Astrocyte of the spinal cord (primary cell): Measurements from ENCODE around the gene SF3A1.
A peak's percentile ranks its signal among the peaks of the same experiment; 100 is the strongest.

Source experiments
- DNase-seq: peaks from one replicate; pipeline ENCODE4 v3.0.0; 2011; ENCODE audit warnings: low read depth, low spot score
- H3K4me3 ChIP-seq: 2 replicates; pipeline ENCODE4 v1.5.1; 2011; ENCODE audit warnings: low read depth, mild to moderate bottlenecking, low read length, moderate library complexity
- CTCF ChIP-seq: IDR thresholded peaks from 2 replicates; pipeline ENCODE4 v1.5.1; 2012; ENCODE audit warnings: low read depth, mild to moderate bottlenecking, low read length, inconsistent platforms
- in situ Hi-C: cut with HindIII; loops from 2 replicates; pipeline ENCODE4 v1.10.0; 2017; ENCODE audit warnings: low sequenced_read_pairs

Gene SF3A1

GRCh38 chr22:30332994-30333706, 23.5 kb downstream of the SF3A1 start:
- in situ Hi-C loops, result no loop called here

DNA sequence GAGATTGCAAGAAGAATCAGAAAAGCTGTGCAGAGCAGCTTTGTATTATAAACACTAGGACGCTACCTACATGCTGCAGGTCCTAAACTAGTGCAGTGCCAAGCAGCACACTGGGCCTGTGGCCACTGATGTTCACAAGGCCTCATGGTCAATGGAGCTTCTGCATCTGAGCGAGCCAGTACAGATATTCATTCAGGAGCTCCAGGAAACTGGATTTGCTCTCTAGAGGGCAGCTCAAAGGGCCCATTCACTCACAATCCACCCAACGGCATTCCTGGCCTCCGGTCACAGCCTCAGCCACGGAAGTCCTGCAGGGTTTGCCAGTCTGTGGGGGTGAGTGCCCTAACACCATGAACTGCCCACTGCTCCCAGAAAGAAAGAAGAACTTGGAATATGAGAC, 24.1 kb downstream of the SF3A1 start:
- H3K4me3 ChIP-seq, result no peak overlapping the region
- DNase-seq, result no peak
- TF ChIP-seq CTCF, result no peak
- in situ Hi-C loops, result no loop called here

More at GRCh38 chr22:30332994-30333706, 23.5 kb downstream of the SF3A1 start:
- no peak for DNase-seq
- TF ChIP-seq CTCF, result no peak
- no peak overlapping the region for H3K4me3 ChIP-seq

DNA sequence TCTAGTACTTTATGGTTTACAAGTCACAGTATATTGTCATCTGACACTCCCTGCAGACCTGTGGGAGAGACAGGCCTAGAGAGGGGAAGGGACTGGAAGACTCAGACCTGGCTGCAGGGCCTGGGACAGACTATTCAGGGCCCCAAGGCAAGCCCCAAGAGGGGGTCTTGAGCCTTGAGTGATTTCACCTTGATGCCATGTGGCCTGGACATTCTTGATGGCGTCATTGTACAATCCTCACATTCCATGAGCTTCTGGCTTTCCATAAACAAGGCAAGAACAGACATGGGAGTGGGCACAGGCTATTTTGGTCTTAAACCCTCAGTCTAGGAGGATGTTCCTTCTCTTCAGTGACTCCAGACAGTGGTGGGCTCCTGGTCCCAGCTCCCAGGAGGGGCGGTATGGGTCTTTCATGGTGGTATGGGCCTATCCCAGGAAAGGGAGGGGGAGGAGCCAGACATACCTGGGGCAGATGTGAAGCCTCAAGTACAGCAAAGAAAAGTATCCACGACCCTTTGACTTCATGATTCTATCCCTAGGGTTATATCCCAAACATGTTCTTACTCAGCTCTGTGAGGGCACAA, 28.1 kb downstream of the SF3A1 start:
- TF ChIP-seq CTCF, result no peak
- no peak for DNase-seq
- in situ Hi-C loops, result no loop called here
- no peak overlapping the region for H3K4me3 ChIP-seq

DNA sequence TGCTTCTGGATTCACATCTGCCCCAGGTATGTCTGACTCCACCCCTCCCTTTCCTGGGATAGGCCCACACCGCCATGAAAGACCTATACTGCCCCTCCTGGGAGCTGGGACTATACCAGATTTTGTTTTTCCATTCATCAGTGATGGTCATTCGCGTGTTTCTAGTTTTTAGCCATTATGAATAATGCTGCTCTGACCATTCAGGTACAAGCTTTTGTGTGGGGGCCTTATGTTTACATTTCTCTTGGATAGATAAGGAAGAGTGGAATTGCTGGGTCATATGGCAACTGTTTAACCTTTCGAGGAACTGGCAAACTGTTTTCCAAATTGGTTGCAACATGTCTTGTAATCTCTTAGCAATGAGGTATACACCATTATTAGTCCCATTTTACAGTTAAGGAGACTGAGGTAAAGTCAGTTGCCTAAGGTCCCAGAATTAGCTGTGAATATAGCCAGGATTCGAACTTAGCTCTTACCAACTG, 28.8 kb downstream of the SF3A1 start:
- no peak overlapping the region for H3K4me3 ChIP-seq
- TF ChIP-seq CTCF, result no peak
- in situ Hi-C loops, result no loop called here
- DNase-seq, result no peak

DNA sequence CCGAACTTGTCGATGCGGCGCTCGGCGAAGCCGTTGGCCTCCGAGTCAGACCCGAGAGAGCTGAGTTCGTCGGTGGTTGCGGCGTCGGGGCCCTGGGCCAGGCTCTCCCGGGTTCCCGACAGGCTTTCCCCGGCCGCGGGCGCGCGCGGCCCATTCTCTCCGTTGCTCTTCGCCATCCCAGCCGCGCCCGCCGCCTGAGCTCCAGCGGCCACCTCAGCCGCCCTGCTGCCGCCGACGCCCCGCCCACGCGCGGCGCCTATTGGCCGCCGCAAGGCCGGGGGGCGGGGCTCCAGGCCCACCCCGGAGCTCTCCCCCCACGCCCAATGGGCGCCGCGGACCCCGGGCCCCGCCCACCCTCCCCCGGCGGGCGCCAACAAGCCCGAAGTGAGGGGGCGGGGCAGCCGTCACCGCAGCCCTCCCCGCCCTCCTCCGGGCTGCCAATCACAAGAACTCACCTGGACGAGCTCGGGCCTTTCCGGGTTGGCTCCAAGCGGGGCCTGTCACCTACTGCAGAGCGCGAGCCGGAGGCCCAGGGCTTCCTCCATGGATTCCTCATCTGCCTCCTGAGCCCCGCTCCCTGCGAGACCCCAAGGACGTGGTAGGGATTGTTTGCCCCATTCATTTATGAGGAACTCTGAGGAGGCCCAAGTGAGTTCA, 29.9 kb downstream of the SF3A1 start, which contains the start of gene TBC1D10A:
TSS of gene TBC1D10A (minus strand) at position 236 of the 657 bp plus-strand sequence. CDS start at position 176, 60 bp downstream.
- DNase-seq, result peak; percentile 87
- TF ChIP-seq CTCF, result no peak
- peak within 1 kb of the TSS; percentile 72 for H3K4me3 ChIP-seq
- in situ Hi-C loops, result no loop called here

- no peak for TF ChIP-seq CTCF
- no peak for DNase-seq
- peak overlapping the region; percentile 72 for H3K4me3 ChIP-seq
- in situ Hi-C loops, result no loop called here
Observed at GRCh38 chr22:30326255-30326705, 30.4 kb downstream of the SF3A1 start.
